Stimulated activated CD8-positive, alpha-beta memory T cell treated with anti-CD3 and anti-CD28 coated beads, Interleukin-7, amount 100 ng/mL, for 4 hours (primary cell): ENCODE results near the gene TLX2.

Experiments
- DNase-seq, 2 donors: peaks; one replicate each; pipeline ENCODE4 v3.0.0-alpha.2; 2020; ENCODE audit warnings: low read depth in 2 of 2

TLX2 gene

DNA sequence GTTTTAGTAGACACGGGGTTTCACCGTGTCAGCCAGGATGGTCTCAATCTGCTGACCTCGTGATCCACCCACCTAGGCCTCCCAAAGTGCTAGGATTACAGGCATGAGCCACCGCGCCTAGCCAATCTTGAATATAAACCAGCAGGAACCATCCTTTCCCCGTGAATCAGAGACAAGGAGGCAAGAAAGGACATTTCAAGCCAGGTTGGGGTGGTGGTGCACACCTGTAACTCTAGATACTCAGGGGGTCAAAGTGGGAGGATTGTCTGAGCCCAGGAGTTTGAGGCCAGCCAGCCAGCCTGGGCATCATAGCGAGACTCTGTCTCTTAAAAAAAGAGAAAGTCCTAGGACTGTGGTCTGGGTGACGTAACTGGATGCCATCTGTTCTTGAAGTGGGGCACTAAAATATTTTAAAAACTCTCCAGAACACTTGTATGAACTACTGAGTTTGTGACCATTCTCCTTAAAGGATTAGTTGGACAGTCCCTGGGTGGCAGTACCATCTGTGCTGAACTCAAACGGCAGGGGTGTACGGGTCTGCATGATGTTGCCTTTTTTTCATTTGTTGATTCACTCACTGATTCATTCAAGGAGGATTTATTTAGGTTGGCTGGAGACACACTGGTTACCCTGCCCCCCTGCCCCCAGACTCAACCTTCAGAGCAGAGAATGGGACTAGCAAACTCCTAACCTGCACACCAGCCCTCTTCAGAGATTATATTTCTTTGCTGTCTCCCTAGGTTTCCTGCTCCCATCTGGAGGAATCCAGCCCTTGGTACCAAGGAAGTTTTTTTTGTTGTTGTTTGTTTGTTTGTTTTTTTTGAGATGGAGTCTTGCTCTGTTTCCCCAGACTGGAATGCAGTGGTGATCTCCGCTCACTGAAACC lies 2.9 kb upstream of the TLX2 start:
- DNase-seq, result no peak

DNA sequence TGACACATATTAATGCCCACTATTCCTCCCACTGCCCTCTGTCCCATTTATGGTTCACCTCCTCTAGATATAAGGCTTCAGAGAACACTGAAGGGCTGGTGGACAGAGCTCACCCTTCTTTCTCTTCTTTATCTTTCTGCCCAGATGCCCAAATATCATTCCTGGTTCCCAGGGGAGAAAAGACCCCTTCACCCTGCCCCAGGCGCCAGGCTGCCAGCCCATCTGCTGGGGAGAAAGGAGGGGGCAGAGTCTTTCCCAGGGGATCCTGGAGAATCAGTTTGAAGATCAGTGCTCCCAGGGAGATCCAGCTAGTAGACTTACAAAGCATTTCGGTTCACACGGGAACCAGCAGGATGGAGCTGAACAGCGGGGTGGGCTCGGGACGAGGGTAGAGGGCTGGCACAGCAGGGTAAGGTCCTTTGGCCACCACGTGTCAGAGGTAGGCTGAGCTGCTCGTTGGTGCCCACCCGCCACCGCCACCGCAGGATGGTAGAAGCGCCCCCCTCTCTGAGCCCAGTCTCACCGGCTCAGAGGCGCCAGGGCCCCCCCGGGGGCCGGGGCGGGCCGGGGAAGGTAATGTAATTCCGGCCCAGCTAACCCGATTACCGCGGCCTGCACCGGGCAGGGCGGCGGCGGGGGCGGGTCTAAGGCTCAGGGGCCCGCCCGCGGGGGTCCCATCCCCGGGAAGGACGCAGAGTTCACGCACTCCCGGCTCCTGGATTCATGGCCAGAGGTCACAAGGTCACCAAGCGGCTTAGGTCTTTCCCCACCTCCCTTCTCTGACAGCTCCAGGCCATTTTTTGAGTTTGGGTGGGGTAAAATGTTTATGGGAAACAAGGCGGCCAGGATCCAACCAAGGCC lies 1.3 kb upstream of the TLX2 start:
- DNase-seq, result no peak

DNA sequence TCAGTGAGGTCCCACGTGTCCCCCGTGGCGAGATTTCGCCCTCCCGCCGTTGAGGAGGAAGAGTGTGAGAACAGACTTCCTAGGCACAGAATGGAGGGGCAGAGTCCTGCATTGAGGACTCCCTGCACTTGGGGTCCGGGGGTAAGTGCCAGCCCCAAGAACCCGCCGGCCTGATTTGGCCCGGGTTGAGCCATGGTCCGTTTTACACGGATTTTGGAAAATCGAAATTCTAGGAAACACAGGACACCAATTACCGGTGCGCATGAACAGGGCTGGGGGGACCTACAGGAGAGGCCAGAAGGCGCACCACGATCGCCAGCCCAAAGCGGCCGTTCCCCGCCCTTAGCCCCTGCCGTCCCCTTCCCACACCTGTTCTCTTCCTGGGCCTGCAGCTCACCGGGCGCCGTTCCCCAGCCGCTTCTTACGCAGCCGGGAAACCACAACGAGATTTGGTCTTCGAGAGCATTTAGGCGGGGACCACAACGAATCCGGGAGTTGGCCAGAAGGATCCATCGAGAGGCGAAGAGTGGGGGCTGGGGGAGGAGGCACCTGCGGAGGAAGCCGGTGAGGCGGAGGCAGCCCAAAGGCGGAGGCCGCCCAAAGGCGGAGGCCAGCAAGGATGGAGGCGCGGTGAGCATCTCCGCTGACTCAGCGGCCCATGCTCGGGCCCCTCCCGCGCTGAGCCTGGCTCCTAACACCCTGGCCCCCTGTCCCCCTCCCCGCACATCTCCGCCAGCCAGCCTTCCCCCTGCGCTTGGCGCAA lies 464 bp upstream of the TLX2 start:
- no peak for DNase-seq

DNA sequence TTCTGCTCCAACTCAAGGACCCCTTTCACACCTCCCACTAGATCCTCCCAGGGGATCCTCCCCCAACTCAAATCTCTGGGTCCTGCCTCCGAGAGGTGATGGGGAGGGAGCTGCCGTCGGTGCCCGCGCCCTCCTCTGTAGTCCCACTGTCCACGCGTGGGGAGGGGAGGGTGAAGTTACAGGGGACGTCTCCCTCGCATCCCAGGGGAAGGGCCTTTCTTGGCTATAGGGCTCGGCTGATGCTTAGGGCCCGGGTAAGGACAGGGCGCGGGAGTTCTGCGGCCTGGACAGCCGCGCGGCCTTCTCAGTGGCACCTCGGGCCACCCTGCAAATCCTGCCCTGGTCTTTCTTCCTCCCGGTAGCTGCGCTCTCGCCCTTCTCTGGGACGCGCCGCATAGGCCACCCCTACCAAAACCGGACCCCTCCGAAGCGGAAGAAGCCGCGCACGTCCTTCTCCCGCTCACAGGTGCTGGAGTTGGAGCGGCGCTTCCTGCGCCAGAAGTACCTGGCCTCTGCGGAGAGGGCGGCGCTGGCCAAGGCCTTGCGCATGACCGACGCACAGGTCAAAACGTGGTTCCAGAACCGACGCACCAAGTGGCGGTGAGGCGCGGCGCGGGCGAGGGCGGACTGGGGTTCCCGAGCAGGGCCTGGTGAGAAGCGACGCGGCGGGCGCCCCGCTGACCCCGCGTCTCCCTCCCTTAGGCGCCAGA lies 1.2 kb downstream of the TLX2 start:
- DNase-seq, result no peak

DNA sequence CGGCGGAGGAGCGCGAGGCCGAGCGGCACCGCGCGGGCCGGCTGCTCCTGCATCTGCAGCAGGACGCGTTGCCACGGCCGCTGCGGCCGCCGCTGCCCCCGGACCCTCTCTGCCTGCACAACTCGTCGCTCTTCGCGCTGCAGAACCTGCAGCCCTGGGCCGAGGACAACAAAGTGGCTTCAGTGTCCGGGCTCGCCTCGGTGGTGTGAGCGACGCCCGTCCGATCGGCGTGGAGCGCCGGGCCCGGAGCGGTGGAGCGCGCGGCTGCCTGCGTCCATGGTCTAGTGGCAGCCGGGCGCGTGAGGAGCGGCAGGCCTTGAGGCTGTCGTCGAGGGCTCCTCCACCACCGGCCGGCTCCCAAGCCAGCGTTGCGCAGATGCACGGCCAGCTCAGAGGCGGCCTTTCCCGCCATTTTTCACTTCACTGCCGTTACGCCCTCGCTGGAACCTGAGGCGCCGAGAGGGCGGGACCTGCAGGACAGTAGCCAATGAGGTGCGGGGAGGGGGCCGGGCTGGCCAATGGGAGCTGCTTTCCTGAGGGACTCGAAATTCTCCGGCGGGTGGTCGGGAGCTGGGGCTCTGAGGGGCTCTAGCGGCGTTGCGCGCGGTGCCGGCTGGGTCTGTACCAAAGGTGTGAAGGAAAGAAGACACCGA lies 1.9 kb downstream of the TLX2 start:
- peak; percentile 58 to 67 for DNase-seq

DNA sequence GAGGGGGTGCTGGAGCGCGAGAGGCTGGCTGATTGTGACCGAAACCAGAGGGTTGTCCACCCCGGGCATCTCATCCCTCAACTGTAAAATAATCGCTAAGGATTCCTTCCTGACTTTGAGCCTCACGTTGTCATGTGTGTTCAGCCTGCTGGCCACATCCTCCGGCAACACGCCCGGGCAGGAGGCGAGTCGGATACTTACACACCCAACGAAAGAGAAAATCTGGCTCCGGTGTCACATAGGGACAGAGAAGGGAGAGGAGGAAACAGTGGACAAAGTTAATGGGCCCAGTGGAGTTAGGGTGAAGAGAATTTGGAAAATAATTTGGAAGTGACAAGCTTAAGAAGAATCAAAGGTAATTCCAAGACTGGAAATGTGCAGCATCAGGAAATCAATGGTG lies 2.4 kb downstream of the TLX2 start:
- no peak for DNase-seq

DNA sequence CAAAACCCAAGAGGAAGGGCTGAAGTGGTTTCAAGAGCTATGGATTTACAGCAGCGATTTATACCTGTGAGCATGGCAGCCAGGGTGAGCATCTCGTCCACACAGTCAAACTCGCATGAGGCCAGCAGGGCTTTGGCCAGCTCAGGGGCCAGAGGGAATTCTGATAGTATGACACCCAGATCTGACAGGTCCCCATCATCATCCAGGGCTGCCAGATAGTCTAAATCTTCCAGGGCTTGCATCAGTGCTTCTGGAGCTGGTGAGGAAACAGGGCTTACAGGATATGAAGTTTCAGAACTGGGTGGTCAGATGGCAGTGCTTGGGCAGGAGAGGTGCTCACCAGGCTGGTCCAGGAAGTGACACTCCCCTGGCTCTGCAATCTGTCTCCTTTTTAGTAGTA lies 8.3 kb downstream of the TLX2 start:
- no peak for DNase-seq

DNA sequence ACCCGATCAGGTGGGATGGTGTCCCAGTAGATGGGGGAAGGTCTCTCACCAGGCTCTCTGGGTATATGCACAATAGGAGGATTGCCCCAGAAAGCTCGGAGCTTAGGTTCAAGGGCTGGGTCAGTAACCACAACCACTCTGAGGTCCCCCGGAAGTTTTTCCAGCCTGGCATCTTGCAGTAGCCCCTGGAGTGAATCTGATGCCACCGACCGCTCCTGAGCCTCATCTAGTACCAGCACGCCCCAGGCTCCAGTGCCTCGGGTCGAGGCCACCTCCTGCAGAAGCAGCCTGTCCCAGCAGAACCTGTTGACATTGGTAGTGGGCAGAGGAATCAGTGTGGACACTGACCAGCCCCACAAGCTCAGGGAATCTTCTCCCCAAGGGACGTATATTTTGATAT lies 9.8 kb downstream of the TLX2 start:
- no peak for DNase-seq

DNA sequence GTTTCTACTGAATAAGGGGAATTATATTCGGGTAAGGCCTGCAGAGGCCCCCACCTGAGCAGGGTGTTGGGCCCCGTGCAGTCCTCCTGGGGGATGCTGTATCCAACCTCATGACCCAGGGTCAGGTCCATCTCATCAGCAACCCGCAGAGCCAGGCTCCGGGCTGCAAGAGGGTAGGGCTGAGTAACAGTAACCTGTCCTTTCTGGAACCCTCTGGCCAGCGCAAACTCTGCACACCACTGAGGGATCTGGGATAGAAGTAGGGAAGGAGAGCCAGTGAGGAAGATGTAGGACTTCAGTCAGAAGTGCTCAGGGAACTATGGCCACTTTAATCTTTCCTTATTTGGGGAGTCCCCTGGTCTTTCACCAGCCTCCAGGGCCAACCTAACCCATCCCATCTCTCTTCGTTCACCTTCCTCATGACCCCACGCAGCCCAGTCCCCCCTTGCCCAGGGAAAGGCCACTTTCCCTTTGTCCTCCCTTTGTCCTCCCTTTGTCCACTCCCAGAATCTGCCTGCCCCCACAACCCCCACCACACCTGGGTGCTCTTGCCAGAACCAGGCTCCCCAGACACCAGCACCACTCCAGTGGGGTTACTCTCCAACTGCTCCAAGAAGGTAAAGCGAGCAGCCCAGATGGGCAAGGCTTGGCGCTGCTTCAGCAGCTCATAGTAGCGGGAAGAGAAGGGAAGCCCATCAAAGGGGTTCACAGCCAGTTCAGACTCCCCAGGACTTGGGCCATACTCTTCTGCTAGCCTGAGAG lies 10.9 kb downstream of the TLX2 start:
- DNase-seq, result no peak

DNA sequence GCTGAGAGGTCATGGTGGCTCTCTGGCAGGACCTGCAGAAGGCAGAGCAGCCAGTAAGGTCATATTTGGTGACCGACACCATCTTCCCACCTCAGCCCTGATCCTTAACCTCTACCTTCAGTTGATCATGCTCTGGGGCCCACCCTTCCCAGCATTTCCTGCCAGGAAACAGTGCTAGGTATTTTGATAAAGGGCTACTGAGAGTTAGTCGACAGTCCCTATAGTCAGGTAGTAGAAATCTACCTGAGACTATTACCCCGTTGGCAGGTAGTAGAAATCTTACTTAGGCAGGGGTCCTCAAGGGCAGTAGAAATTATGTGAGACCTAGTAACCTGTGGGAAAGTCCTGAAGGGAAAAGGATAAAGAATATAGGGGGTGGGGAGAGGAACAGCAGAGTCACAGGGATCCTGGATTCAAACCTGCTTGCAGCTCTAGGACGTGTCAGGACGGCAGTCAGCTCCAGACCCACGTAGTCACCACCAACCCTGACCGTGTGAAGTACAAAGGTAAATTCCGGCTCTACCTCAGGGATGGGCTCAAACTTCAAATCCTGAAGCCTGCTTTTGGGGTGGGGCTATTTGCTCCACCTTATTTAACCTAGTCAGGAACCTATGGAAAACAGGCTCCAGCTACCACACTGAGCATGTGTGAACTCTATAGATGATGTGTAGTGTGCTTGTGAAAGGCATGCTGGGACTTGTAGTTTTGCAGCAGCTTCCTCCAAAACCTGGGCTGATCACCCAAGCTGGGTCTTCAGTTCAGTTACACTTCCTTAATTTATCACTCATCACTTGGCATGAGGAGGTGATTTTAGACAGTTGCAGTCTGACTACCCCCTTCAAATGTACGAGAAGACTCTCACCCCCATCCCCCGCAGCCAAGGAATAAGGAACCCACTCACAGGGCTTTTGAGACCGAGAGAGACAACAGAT lies 11.7 kb downstream of the TLX2 start, which contains the start of gene DQX1:
Gene DQX1 (minus strand): TSS at position 515 of the 932 bp plus-strand sequence. CDS start 502 bp downstream, at position 13.
- no peak for DNase-seq

DNA sequence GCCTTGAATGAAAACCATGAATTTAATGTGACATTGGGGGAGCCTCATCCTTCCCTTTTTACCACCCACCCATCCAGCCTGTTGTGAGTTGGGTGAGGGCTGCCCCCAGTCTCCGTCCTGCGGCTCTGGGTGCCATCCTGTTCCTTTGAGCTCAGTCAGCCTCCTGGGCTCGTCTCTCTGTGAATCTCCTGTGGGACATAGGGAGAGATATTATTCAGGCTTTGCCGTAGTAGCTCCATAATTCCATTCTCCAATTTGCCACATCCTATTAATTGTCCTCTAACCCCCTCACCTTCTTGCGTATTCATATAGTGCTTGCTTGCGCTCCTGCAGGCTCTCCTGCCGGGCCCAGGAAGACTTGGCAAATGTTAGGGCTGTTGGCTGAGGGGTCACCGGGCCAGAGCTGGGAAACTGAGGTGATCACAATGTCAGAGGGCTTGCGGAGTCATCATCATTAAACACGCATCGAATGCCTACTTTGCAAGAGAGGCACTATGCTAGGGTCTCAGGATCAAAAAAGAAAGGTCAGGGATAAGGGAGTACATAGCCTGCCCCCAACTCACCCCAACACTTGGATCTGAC lies 12.5 kb downstream of the TLX2 start:
- DNase-seq, result no peak

DNA sequence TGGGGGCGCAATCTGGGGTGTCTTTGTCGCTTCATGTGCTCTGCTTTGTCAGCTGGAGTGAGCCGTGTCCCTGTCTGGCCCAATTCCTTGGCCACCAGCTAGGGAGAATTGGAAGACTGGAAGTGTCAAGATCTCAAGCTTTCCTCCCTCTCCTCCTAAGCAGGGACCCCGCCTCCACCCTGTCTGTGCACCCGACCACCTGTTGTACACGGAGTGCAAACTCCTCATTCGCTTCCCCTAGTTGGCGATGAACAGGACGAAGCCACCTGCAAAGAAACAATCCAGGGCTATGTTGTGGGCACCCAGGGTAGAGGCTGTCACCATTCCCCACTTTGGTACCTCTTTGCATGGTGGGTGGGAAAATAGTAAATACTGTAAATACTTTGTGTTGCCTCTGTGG lies 13.5 kb downstream of the TLX2 start:
- DNase-seq, result no peak

DNA sequence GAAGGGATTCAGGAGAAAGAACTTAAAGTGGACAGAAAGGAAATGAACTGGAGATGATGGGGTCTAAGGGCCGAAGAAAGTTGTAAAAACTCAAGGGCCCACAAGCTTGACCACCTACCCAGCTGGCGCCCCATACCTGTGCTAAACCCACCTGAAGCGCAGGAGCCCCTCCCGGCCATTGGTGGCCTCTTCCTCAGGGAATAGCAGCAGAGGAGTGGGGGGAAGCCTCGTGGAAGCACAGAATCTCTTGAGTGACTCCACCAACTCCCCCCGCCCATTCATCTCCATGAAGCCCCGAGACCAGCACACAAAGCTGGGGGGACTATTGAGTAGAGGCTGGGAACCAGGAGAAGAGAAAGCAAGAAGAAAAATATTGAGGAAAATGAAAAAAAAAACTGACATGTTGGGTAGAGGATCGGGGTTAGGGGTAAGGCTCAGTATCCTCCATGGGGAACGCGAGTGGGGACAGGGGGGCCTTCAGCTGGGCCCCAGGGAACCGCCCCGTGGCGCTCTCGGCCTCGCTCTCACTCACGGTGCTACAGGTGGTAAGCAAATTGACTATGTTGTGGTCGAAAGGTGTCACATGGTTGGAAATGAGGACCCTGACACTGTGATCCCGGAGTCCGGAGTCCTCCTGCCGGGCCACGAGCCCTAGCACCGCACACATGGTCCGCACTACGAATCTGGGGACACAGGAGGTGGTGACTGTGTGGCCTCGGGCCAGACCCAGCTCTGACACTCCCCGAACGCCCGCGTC lies 14.5 kb downstream of the TLX2 start:
- DNase-seq, result no peak

DNA sequence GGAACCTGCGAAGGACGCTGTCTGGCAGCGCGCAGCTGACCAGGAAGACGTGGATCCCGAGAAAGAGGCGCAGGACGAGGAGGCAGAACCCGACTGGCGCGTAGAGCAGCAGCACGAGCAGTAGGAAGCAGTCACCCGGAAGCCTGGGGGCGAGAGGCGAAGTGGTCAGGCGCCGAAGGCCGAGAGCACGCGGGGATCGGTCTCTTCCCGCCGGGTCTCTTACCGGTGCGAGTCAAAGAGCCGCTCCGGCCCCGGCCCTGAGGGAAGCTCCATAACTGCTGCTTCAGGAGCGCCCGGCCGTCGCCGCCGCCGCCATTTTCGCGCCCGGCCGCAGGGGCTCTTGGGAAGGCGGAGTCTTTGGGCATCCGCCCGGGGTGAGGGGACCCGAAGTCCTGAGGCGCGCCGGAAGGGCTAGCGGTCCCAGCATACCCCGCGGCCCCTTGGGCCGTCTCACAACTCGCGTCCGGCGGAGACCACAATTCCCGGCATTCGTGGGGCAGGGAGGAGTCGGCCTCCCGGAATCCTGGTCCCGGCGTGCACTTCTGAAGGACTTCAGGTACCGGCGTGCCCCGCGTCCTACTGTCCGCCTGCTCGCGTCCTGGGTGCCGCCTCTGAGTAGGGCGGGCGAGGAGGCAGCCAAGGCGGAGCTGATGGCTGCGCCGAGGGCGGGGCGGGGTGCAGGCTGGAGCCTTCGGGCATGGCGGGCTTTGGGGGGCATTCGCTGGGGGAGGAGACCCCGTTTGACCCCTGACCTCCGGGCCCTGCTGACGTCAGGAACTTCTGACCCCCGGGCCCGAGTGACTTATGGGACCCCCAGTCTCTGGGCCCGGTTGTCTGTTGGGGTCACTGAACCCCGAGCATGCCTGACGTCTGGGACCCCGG lies 15.3 kb downstream of the TLX2 start, which contains the start of the genes AUP1 and HTRA2:
Gene AUP1 (minus strand): TSS at position 350 of the 882 bp plus-strand sequence. CDS start 77 bp downstream, at position 273.
Gene HTRA2 (plus strand): TSS at position 577 of the 882 bp plus-strand sequence. CDS start 74 bp downstream, at position 651.
- DNase-seq, result peak; percentile 76 to 83

DNA sequence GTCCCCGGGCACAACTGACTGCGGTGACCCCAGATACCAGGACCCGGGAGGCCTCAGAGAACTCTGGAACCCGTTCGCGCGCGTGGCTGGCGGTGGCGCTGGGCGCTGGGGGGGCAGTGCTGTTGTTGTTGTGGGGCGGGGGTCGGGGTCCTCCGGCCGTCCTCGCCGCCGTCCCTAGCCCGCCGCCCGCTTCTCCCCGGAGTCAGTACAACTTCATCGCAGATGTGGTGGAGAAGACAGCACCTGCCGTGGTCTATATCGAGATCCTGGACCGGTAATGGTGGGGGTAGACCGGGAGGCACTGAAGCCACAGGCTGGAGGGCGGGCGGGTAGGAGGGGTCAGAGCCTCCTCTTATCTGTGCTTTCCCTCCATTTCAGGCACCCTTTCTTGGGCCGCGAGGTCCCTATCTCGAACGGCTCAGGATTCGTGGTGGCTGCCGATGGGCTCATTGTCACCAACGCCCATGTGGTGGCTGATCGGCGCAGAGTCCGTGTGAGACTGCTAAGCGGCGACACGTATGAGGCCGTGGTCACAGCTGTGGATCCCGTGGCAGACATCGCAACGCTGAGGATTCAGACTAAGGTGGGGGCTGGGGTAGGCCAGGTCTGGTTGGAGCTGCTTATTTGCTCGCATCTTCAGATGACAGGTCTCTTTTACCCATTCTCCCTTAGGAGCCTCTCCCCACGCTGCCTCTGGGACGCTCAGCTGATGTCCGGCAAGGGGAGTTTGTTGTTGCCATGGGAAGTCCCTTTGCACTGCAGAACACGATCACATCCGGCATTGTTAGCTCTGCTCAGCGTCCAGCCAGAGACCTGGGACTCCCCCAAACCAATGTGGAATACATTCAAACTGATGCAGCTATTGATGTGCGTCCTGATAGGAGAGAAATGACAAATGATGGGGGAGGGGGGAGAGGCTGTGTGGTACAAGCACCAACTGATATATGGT lies 16.3 kb downstream of the TLX2 start:
- DNase-seq, result peak; percentile 28 to 42
